Measurements from ENCODE around the gene TMEM269. TPM values are rescaled to one million over a fixed set of nuclear protein-coding genes. Genes with fewer than 3 reads are reported as not detected.

TMEM269 gene
- total and polyA plus RNA-seq, 12 donors = 0.03 to 1.1 (median 0.08) TPM; not detected in 8

DNA sequence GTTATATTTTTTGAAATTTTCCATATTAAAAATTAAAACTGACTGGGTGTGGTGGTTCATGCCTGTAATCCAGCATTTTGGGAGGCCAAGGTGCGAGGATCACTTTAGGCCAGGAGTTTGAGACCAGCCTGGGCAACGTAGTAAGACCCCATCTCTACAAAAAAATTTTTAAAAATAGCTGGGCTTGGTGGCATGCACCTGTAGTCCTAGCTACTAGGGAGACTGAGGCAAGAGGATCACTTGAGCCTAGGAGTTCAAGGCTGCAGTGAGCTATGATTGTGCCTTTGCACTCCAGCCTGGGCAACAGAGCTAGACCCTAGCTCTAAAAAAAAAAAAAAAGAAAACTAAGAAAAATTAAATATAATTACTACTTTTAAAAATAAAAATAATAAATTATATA is 36.9 kb downstream of the TMEM269 start:
- Histone ChIP-seq H3K4me3 (no peak overlapping the region), H3K36me3 (replicated peaks in 1 of 2) (no peaks in the 10 kb centered on the region), H3K27me3 (no peaks in the 10 kb centered on the region), H3K27ac (no peak overlapping the region), H3K4me1 (replicated peaks in 1 of 2) (peaks cover 14 to 25% of the 10 kb centered on the region in 2 donors), H3K9me3 (replicated peaks in 1 of 3) (no peaks in the 10 kb centered on the region)
- 89 to 100% (median 96%) methylated on average over 2 of the region's 2 CpGs for WGBS, 4 donors
- intact Hi-C loops (cut with DNase I) = no loop called here
- no peak for TF ChIP-seq POLR2A (IDR thresholded peaks at IDR 0.05)
- TF ChIP-seq, protein P1, sequence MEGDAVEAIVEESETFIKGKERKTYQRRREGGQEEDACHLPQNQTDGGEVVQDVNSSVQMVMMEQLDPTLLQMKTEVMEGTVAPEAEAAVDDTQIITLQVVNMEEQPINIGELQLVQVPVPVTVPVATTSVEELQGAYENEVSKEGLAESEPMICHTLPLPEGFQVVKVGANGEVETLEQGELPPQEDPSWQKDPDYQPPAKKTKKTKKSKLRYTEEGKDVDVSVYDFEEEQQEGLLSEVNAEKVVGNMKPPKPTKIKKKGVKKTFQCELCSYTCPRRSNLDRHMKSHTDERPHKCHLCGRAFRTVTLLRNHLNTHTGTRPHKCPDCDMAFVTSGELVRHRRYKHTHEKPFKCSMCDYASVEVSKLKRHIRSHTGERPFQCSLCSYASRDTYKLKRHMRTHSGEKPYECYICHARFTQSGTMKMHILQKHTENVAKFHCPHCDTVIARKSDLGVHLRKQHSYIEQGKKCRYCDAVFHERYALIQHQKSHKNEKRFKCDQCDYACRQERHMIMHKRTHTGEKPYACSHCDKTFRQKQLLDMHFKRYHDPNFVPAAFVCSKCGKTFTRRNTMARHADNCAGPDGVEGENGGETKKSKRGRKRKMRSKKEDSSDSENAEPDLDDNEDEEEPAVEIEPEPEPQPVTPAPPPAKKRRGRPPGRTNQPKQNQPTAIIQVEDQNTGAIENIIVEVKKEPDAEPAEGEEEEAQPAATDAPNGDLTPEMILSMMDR (IDR thresholded peaks at IDR 0.05) = no peak
- no peak for DNase-seq

DNA sequence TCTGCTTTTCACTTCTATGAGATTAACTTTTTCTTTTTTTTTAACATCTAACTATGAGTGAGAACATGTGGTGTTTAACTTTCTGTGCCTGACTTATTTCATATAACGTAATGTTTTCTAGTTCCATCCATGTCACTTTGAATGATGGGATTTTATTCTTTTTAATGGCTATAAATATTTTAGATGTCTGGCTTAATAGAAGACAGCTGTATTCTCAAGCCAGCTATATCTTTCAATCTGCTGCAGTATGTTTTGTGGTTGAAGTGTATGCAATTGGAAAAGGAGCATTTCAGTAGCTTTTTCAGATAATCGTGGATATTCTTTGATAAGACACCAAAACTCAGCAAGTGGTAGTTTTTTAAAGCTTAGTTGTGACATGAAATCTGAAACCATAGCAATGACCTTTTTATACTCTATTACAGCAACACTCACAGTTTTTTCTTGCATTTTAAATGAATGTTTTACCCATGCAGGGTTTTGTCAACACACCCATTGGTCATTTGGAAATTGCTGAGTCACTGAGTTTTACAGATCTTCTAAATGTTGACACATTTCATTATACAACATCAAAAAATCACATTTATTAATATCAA is 38.1 kb downstream of the TMEM269 start:
- Histone ChIP-seq H3K36me3 (replicated peaks in 1 of 2) (no peaks in the 10 kb centered on the region), H3K4me3 (no peak overlapping the region), H3K4me1 (replicated peaks in 1 of 2) (peaks cover 14 to 21% of the 10 kb centered on the region in 2 donors), H3K27ac (peak overlapping the region in 1 of 5 donors; percentile 2), H3K9me3 (replicated peaks in 1 of 3) (no peaks in the 10 kb centered on the region), H3K27me3 (no peaks in the 10 kb centered on the region)
- no peak for DNase-seq
- no peak for TF ChIP-seq POLR2A (IDR thresholded peaks at IDR 0.05)
- TF ChIP-seq, protein P1 (IDR thresholded peaks at IDR 0.05) = no peak
- 26 to 40% (median 31%) methylated on average over 2 of the region's 2 CpGs for WGBS, 4 donors
- intact Hi-C loops (cut with DNase I) = no loop called here

DNA sequence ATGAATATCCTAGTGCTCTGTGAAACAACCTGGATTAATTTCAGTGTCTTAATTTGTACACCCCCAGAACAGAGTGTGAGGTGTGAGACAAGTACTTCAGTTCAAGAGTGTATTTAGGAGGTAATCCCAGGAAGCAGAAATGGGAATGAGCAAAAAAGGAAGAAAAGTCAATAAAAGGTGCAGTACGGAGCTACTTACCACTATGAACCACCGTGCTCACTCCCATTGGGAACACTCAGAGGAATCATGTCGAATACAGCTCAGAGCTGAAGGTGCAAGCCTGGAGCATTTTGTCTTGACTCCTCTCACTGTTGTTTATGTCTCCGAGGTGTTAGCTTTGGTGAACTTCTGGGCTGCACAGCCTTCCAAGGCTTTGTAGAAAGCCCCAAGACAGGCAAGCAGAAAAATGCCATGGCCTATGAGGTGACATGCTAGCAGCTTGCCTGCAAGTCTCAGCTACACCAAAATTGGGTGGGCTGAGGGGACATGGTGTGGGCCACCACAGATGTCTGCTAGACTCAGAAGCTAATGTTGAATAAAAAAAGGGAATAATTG is 39.8 kb downstream of the TMEM269 start:
- 95 to 98% (median 96%) methylated on average over 4 of the region's 4 CpGs for WGBS, 4 donors
- intact Hi-C loops (cut with DNase I) = no loop called here
- Histone ChIP-seq H3K27ac (no peak overlapping the region), H3K36me3 (replicated peaks in 1 of 2) (no peaks in the 10 kb centered on the region), H3K27me3 (no peaks in the 10 kb centered on the region), H3K4me3 (no peak overlapping the region), H3K4me1 (replicated peaks in 1 of 2) (peaks cover 14 to 17% of the 10 kb centered on the region in 2 donors), H3K9me3 (replicated peaks in 1 of 3) (no peaks in the 10 kb centered on the region)
- no peak for DNase-seq
- TF ChIP-seq, protein P1 (IDR thresholded peaks at IDR 0.05) = no peak

DNA sequence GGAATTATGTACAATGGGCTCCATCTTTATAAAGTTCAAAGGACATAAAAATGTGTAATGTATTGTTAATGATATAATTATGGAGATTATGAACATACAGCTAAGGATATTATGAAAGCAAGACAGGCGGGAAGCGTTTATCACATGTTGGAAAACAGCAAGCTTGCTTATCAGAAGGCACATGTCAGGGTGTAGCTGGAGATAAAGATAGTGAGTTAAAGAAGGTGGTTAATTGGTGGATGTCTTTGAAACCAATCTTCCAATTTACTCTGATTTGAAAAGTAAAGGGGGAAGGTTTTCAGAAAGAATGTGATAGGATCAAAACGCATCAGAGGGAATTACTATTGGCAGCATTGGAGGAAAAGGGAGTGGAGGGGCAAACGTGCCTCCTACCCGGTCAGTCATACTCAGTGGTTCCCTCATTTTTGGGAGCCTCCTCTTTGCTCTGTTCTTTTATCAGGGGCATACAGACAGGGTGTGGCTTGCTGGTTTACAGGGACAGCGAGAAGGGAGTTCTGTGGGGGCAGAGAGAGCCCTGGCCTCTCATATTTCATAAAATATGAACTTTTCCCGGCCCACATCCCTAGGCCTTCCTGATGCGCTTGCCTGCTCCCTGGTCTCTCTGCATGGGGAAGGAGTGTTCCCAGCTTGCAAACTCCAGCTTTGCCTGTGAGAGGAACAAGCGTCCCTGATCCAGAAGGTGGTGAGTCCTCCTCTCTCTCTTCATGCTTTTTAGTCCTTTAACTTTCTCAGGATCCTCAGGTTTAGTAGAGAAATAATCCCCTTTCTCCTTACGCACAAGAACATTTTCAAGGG is 40.5 kb downstream of the TMEM269 start:
- no peak overlapping the region for H3K4me3 ChIP-seq
- H3K27me3 ChIP-seq = no peaks in the 10 kb centered on the region
- H3K27ac ChIP-seq = no peak overlapping the region
- no peaks in the 10 kb centered on the region for H3K36me3 ChIP-seq (replicated peaks in 1 of 2)
- no peak for TF ChIP-seq POLR2A (IDR thresholded peaks at IDR 0.05)
- TF ChIP-seq, protein P1 (IDR thresholded peaks at IDR 0.05) = no peak
- intact Hi-C loops (cut with DNase I) = no loop called here
- H3K4me1 ChIP-seq (replicated peaks in 1 of 2) = peaks cover 14 to 17% of the 10 kb centered on the region in 2 donors
- H3K9me3 ChIP-seq (replicated peaks in 1 of 3) = no peaks in the 10 kb centered on the region
- no peak for DNase-seq
- 81 to 87% (median 83%) methylated on average over 10 of the region's 10 CpGs for WGBS, 4 donors

Data from adrenal gland (tissue), 12 donors.